HFF-Myc (cell line): ENCODE measurements around the gene NDUFC2.
"Not testable (repeated sequence)": the region's sequence is repeated elsewhere in the genome, so short reads cannot be mapped to it uniquely, and the experiment has no call there.

Experiments
- DNase-seq: peaks from one replicate; pipeline ENCODE4 v3.0.0-alpha.2; 2011; ENCODE audit warnings: low read depth; ENCODE audit errors: extremely low read depth
- H3K4me3 ChIP-seq: replicated peaks from 2 replicates; pipeline ENCODE4 v1.5.1; 2011; ENCODE audit warnings: low read depth, mild to moderate bottlenecking, control low read depth, low read length
- CTCF ChIP-seq: IDR thresholded peaks from 2 replicates; pipeline ENCODE4 v1.5.1; 2012; ENCODE audit warnings: mild to moderate bottlenecking, low read depth, low read length, control low read depth; ENCODE audit errors: missing control alignments

Gene NDUFC2

GRCh38 chr11:78109081-78110015, 29.7 kb upstream of the NDUFC2 start:
- DNase-seq = no peak

DNA sequence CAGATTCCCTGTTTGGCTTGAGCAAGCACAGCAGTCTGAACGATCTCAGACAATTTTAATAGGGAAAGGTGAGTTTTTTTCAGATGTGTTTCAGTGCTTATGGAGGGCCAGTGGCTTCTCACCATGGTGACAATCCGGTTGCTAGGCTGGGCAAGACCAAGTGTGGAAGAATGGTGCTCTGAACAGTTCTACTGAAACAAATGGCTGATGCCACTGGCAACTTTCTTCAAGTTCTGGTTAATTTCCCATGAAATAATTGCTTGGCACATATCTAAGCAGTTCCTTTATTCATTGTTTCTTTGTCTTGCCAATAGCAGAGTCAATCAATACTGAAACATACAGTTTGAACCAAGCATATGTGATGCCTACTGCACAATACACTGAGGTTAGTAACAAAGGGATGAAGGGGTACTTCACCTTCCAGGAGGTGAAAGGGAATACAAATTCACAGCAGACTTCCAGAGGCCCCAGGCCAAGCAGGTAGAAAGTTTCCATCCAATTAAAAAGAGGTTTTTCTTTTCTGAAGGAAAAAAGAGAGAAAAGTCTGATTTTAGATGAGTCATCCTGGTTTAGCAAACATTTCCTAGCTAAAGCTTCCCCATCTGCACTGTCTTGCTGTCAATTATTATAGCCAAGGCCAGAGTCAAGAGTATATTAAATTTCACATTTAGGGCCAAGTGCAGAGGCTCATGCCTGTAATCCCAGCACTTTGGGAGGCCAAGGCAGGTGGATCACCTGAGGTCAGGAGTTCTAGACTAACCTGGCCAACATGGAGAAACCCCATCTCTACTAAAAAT, 21.2 kb upstream of the NDUFC2 start:
- no peak overlapping the region for H3K4me3 ChIP-seq
- no peak for TF ChIP-seq CTCF
- no peak for DNase-seq

More at GRCh38 chr11:78109081-78110015, 29.7 kb upstream of the NDUFC2 start:
- no peak for TF ChIP-seq CTCF
- no peak overlapping the region for H3K4me3 ChIP-seq

DNA sequence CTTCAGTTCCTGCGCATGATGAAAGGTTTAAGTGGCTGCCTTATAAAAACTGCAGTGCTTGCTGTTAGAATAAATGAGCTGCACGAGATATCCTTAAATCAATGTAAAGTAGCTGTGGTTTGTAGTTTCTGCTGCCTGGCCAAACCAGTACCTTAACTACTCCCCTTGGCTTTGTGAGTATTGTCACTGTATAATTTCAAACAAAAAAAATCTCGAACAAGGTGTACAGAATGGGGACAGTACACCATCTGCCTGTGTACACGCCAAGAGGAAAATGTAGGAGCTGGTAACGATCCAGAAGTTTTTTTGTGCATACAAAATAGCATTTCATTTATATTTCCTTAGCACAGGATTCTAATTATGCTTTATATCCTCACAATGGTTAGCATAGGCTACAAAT, 20.6 kb upstream of the NDUFC2 start:
- no peak for DNase-seq
- H3K4me3 ChIP-seq = no peak overlapping the region
- no peak for TF ChIP-seq CTCF

- no peak for TF ChIP-seq CTCF
- no peak for DNase-seq
- no peak overlapping the region for H3K4me3 ChIP-seq
Observed at GRCh38 chr11:78099666-78100065, 20.0 kb upstream of the NDUFC2 start.

GRCh38 chr11:78097666-78098385, 18.2 kb upstream of the NDUFC2 start:
- no peak overlapping the region for H3K4me3 ChIP-seq
- DNase-seq = no peak
- no peak for TF ChIP-seq CTCF

GRCh38 chr11:78094250-78094649, 14.6 kb upstream of the NDUFC2 start:
- DNase-seq = no peak
- H3K4me3 ChIP-seq = no peak overlapping the region
- no peak for TF ChIP-seq CTCF

GRCh38 chr11:78086521-78087074, 6.9 kb upstream of the NDUFC2 start:
- not testable (repeated sequence) for H3K4me3 ChIP-seq, DNase-seq
